DMS53 (cell line): ENCODE data around the gene AKR1C3.
"Not testable (repeated sequence)": the region's sequence is repeated elsewhere in the genome, so short reads cannot be mapped to it uniquely, and the experiment has no call there.

Experiments
- DNase-seq: peaks from one replicate; lab custom pipeline; 2025; lab: John Stamatoyannopoulos, UW

AKR1C3 gene

GRCh38 chr10:5089865-5090264 lies 4.3 kb upstream of the AKR1C3 start:
- peak; percentile 90 for DNase-seq

GRCh38 chr10:5090551-5090950 lies 3.7 kb upstream of the AKR1C3 start:
- DNase-seq = no peak

GRCh38 chr10:5091196-5091595 lies 3.0 kb upstream of the AKR1C3 start:
- DNase-seq = no peak

DNA sequence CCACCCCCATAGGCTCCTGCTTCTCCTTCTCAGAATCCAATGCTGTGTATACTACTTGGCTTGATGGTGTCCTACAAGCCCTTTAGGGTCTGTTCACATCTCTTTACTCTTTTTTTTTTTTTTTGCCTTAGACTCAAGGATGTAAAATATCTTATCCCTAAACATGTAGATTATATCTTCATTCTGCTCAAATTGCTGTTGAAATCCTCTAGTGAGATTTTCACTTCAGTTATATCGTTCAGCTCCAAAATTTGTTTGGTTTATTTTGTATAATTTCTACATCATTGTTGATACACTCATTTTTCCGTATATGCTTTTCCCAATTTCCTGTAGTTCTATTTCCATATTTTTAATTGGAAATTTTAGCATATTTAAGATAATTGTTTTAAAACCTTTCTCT lies 1.8 kb upstream of the AKR1C3 start:
- no peak for DNase-seq

GRCh38 chr10:5092848-5093790 lies 1.1 kb upstream of the AKR1C3 start:
- no peak for DNase-seq

- no peak for DNase-seq
These were observed 1.5 kb downstream of the AKR1C3 start for GRCh38 chr10:5095687-5096086.

DNA sequence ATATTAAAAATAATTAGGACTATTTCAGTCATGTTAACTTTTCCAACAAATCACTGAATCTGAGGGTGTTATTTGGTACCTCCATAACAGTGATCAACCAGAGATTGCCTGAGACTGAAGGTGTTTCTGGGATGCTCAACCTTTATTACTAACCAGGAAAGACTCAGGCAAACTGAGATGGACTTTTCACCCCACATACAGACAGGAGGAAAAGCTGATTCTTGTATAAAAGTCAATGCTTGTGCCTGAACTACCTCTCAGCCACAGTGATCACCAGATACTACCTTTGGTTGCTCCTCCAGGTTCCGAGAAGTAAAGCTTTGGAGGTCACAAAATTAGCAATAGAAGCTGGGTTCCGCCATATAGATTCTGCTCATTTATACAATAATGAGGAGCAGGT lies 1.9 kb downstream of the AKR1C3 start:
- DNase-seq = no peak

DNA sequence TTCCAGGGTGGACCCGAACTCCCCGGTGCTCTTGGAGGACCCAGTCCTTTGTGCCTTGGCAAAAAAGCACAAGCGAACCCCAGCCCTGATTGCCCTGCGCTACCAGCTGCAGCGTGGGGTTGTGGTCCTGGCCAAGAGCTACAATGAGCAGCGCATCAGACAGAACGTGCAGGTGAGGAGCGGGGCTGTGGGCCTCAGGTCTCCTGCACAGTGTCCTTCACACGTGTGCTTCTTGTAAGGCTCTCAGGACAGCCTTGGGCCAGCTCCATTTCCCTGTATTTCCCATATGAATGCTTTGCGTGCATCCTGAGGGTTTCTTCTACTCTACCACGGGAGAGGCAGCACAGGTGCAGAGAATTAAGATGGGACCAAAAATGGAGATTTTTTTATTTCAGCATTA lies 8.3 kb downstream of the AKR1C3 start:
- DNase-seq = not testable (repeated sequence)

DNA sequence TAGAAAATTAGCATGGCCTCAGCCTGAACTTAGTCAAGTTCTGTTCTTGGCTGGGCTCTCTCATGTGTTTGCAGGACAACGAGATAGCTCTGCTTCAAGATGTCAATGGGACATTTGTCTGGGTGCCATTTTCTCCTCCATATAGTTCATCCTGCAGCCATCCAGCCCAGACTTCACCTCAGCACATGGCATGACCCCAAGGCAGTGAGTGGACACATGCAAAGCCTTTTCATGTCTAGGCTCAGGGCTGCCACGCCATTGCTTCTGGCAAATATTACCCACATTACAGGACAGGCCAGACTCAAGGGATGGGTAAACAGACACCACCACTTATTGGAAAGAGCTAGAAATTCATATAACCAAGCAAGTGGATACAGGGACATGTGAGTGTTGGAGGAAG lies 9.3 kb downstream of the AKR1C3 start:
- DNase-seq = no peak

DNA sequence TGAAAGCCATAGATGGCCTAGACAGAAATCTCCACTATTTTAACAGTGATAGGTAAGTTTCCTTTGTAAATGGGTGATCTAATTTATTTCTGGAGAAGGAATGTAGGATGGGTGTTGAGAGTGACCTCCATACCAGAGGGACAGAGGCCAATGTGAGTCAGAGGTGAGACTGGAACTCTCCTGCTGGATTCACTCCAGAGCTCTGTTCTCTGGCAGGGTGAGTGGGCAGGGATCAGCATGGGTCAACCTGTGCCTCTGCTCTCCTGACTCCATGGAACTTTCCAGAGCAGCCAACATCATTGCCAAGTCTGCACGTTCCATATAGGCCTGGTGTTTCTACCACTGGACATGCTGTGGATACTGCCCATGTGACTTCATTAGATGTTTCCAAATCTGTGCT lies 11.4 kb downstream of the AKR1C3 start:
- no peak for DNase-seq

DNA sequence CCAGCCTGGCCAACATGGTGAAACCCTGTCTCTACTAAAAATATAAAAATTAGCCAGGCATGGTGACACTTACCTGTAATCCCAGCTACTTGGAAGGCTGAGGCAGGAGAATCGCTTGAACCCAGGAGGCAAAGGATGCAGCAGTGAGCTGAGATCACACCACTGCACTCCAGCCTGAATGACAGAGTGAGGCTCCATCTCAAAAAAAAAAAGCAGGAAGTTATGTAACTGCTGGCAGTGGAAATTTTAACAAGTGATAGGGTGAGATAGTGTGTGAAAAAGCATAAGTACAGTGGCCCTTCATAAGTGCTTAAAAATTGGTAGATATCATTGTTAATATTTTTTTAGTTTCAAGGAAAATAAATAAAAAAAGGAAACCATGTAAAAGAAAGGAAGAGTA lies 12.3 kb downstream of the AKR1C3 start:
- DNase-seq = no peak

GRCh38 chr10:5107860-5108526 lies 13.8 kb downstream of the AKR1C3 start:
- DNase-seq = no peak

DNA sequence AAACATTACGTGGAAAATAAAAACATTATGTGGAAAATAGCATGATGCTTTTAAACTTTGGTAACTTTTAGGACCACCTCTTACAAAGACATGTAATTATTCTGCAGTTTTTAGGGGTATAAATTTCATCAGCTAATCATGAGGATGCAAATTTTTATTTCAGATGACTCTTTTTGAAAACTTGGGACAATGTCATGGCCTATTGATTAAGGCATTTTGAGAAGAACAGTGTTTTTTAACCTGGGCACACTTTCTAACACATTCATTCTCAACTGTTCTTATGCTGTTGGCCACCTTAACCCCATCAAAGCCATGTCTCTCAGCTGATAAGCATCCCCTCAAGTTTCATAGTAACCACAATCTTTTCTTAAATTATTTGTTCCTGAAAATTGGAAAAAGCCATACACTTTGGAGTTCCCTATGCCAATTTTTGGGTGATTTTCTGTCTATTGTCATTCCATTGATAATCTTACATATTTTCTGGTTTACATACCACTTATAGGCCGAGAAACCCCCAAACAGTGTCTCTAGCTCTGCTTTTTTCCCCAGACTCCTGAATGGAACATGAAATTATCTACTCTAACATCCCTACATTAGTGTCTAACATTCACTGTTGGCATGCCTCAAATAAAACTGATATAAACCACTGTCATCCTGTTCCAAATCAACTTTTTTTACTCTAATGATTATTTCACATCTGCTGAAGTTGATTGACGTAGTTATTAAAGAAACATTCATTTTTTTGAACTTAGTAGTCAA lies 14.6 kb downstream of the AKR1C3 start:
- no peak for DNase-seq

GRCh38 chr10:5109861-5110260 lies 15.6 kb downstream of the AKR1C3 start:
- not testable (repeated sequence) for DNase-seq

- no peak for DNase-seq
These were observed 22.4 kb downstream of the AKR1C3 start for GRCh38 chr10:5116621-5117020.

GRCh38 chr10:5117026-5117425 lies 22.8 kb downstream of the AKR1C3 start:
- DNase-seq = no peak

DNA sequence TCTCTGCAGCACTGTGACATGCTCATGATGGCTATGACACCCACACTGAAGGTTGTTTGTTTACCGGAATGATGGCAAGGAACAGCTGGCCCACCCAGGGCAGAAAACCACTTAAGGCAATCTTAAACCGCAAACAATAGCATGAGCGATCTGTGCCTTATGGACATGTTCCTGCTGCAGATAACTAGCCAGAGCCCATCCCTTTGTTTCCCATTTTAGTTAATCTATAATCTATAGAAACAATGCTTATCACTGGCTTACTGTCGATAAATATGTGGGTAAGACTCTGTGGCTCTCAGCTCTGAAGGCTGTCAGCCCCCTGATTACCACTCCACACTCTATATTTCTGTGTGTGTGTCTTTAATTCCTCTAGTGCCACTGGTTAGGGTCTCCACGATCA lies 25.8 kb downstream of the AKR1C3 start:
- not testable (repeated sequence) for DNase-seq

DNA sequence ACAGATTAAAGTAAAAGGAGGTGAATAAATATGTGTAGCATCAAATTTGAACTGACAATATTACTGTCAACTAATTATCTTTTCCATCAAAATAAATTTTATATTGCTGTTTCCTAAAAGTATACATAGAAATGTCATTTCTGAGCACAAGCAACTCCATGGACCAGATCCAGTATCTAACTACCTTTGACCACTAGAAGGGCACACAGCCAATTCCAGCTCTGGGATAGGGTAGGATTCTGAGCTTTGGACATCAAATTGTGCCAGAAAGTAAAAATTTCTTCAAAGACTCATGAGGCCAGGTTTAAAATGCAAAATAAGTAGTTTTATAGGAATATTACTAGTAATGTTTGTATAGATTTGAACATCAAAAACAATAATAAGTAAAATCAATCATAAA lies 29.7 kb downstream of the AKR1C3 start:
- DNase-seq = no peak

GRCh38 chr10:5125315-5126044 lies 31.3 kb downstream of the AKR1C3 start:
- DNase-seq = no peak

DNA sequence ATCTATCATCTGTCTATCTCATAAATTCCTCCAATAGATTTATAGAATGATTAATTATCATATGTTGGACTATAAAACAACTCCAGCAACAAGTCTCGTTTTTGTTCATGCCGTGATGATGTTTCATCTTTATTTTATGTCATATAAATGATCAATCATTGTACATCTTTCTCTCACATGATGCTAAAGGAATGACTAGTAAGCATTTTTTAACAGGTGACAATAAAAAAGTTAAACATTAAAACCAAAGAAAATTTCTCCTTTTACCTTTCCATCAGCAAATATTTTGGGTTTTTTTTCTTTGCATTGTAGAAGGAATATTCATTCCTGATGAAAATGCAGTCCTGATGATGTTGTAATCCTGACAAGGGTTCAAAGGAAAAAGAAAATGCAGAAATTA lies 41.4 kb downstream of the AKR1C3 start:
- DNase-seq = no peak

DNA sequence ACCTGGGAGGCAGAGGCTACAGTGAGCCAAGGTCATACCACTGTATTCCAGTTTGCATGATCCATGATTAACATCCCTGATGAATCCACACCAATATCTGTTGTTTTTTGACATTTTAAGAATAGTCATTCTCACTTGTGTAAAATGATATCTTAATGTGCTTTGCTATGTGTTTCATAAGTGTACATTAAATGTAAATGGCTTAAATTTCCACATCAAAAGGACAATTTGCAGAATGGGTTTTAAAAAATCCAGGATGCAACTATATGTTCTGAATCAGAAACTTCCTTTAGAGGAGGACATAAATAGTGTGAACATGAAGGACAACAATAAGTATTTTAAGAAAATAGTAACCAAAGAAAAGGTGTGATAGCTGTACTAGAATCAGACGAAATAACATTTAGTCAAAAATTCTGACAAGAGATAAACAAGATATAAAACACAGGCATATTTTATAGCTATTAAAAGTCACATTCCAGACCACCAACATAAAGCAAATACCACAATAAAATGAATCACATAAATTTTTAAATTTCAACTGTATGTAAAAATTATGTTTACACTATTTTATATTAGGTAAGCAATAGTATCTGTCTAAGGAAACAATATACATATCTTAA lies 42.4 kb downstream of the AKR1C3 start:
- no peak for DNase-seq
